ENCODE results near the gene GPC2. TPM values are rescaled to one million over a fixed set of nuclear protein-coding genes. Genes with fewer than 3 reads are reported as not detected.

GPC2 gene
- polyA plus RNA-seq, 1 donor (not counting 4 experiments of a cell fraction or from before 2014, with no cell fraction given) = 0.55 TPM

- dilution Hi-C loops (cut with MboI; ENCODE audit: extremely low pct_ligation_motif_present, low sequenced_read_pairs) = no loop called here
- no peak for FAIRE-seq
- no peak for TF ChIP-seq CTCF (optimal IDR thresholded peaks at IDR 0.05 in 1 of 3, IDR thresholded peaks at IDR 0.05 in 1 of 3, conservative IDR thresholded peaks at IDR 0.05 in 1 of 3; ENCODE audit: extremely low read depth in 1 of 3, insufficient read depth in 2 of 3, low read length in 3 of 3)
- no peak for TF ChIP-seq EZH2 (IDR thresholded peaks at IDR 0.05; ENCODE audit: low read length)
These were observed 31.8 kb upstream of the GPC2 start for GRCh38 chr7:100208911-100209408.

GRCh38 chr7:100204454-100204853, 27.3 kb upstream of the GPC2 start:
- H3K27ac ChIP-seq (ENCODE audit: control insufficient read depth, insufficient read depth, low read length) = no peak overlapping the region
- no peaks in the 10 kb centered on the region for H3K9me3 ChIP-seq (ENCODE audit: control insufficient read depth, low read depth, low read length)
- no peak overlapping the region for H3K9ac ChIP-seq (ENCODE audit: control insufficient read depth, extremely low read depth, insufficient read depth, low read length)
- DNase-seq (ENCODE audit: low read depth, low spot score) (no peak), FAIRE-seq (no peak)
- H3K27me3 ChIP-seq (ENCODE audit: control insufficient read depth, extremely low read depth, insufficient read depth, low read length) = peaks cover 21% of the 10 kb centered on the region
- H3K9me1 ChIP-seq (ENCODE audit: control insufficient read depth, extremely low read depth, insufficient read depth, low read length) = no peaks in the 10 kb centered on the region
- H3K79me2 ChIP-seq (ENCODE audit: control insufficient read depth, insufficient read depth, low read length) = no peaks in the 10 kb centered on the region
- no peak for TF ChIP-seq CTCF (optimal IDR thresholded peaks at IDR 0.05 in 1 of 3, IDR thresholded peaks at IDR 0.05 in 1 of 3, conservative IDR thresholded peaks at IDR 0.05 in 1 of 3; ENCODE audit: extremely low read depth in 1 of 3, insufficient read depth in 2 of 3, low read length in 3 of 3)
- TF ChIP-seq EZH2 (IDR thresholded peaks at IDR 0.05; ENCODE audit: low read length) = no peak
- no peak overlapping the region for H3K4me3 ChIP-seq (ENCODE audit: control insufficient read depth in 2 of 3, extremely low read depth in 1 of 3, insufficient read depth in 2 of 3, low read depth in 1 of 3, low read length in 3 of 3)
- no peaks in the 10 kb centered on the region for H3K36me3 ChIP-seq (ENCODE audit: control insufficient read depth in 2 of 2, extremely low read depth in 1 of 2, insufficient read depth in 2 of 2, low read length in 2 of 2)
- no peaks in the 10 kb centered on the region for H4K20me1 ChIP-seq (ENCODE audit: control insufficient read depth, extremely low read depth, insufficient read depth, low read length)
- no peaks in the 10 kb centered on the region for H3K4me1 ChIP-seq (ENCODE audit: control insufficient read depth, extremely low read depth, insufficient read depth, low read length)
- H2AFZ ChIP-seq (ENCODE audit: control insufficient read depth, low read length) = no peak overlapping the region
- dilution Hi-C loops (cut with MboI; ENCODE audit: extremely low pct_ligation_motif_present, low sequenced_read_pairs) = no loop called here
- no peak overlapping the region for H3K4me2 ChIP-seq (ENCODE audit: control insufficient read depth, extremely low read depth, insufficient read depth, low read depth, low read length)

More at GRCh38 chr7:100208911-100209408, 31.8 kb upstream of the GPC2 start:
- H3K79me2 ChIP-seq (ENCODE audit: control insufficient read depth, insufficient read depth, low read length) = no peaks in the 10 kb centered on the region
- no peaks in the 10 kb centered on the region for H3K9me1 ChIP-seq (ENCODE audit: control insufficient read depth, extremely low read depth, insufficient read depth, low read length)
- no peak overlapping the region for H2AFZ ChIP-seq (ENCODE audit: control insufficient read depth, low read length)
- H3K9ac ChIP-seq (ENCODE audit: control insufficient read depth, extremely low read depth, insufficient read depth, low read length) = no peak overlapping the region
- no peaks in the 10 kb centered on the region for H3K36me3 ChIP-seq (ENCODE audit: control insufficient read depth in 2 of 2, extremely low read depth in 1 of 2, insufficient read depth in 2 of 2, low read length in 2 of 2)
- H3K4me2 ChIP-seq (ENCODE audit: control insufficient read depth, extremely low read depth, insufficient read depth, low read depth, low read length) = no peak overlapping the region
- H3K27ac ChIP-seq (ENCODE audit: control insufficient read depth, insufficient read depth, low read length) = no peak overlapping the region
- no peaks in the 10 kb centered on the region for H3K4me1 ChIP-seq (ENCODE audit: control insufficient read depth, extremely low read depth, insufficient read depth, low read length)
- no peaks in the 10 kb centered on the region for H4K20me1 ChIP-seq (ENCODE audit: control insufficient read depth, extremely low read depth, insufficient read depth, low read length)
- H3K9me3 ChIP-seq (ENCODE audit: control insufficient read depth, low read depth, low read length) = no peaks in the 10 kb centered on the region
- no peak overlapping the region for H3K4me3 ChIP-seq (ENCODE audit: control insufficient read depth in 2 of 3, extremely low read depth in 1 of 3, insufficient read depth in 2 of 3, low read depth in 1 of 3, low read length in 3 of 3)
- H3K27me3 ChIP-seq (ENCODE audit: control insufficient read depth, extremely low read depth, insufficient read depth, low read length) = no peaks in the 10 kb centered on the region
- no peak for DNase-seq (ENCODE audit: low read depth, low spot score)
